DND-41 (cell line): ENCODE measurements around the gene SP140L.

Experiments used
- CTCF ChIP-seq: IDR thresholded peaks from 2 replicates; pipeline ENCODE4 v1.5.1; 2012; ENCODE audit warnings: borderline replicate concordance, low read length, moderate library complexity, mild to moderate bottlenecking; ENCODE audit not compliant: poor library complexity, severe bottlenecking; ENCODE audit errors: extremely low read depth
- EZH2 ChIP-seq: IDR thresholded peaks from 3 replicates; pipeline ENCODE4 v1.6.1; 2012; ENCODE audit warnings: borderline replicate concordance, low read depth, mild to moderate bottlenecking, moderate library complexity, low read length, inconsistent platforms; ENCODE audit not compliant: severe bottlenecking

GRCh38 chr2:230335461-230335863 lies 8.5 kb downstream of the SP140L start:
- TF ChIP-seq CTCF (no peak), EZH2 (no peak)
